Measurements from ENCODE around the gene USP17L13.
"Not testable (repeated sequence)": the region's sequence is repeated elsewhere in the genome, so short reads cannot be mapped to it uniquely, and the experiment has no call there.

GRCh38 chr4:9215105-9215504, 9.6 kb upstream of the USP17L13 start, which contains the start of gene USP17L11:
- not testable (repeated sequence) for TF ChIP-seq CTCF (IDR thresholded peaks at IDR 0.05; ENCODE audit: insufficient read depth, low read depth, low read length); EZH2 (IDR thresholded peaks at IDR 0.05; ENCODE audit: insufficient read depth, low read length)

All from astrocyte (in vitro differentiated cells and primary cell).